IMR-90 (cell line): ENCODE data around the gene COL24A1. TPM values are rescaled to one million over a fixed set of nuclear protein-coding genes. Genes with fewer than 3 reads are reported as not detected.

ENCODE experiments used
- ATAC-seq: fragments of 200-7000 bp; cut with Tn5 transposase; 2 replicates; pipeline ENCODE4 v1.9.1; 2020; ENCODE audit warnings: low read depth, mild to moderate bottlenecking, moderate library complexity
- BruUV-seq: library from RNA; stranded (reverse); fragments of 400-500 nt; replicated peaks from 2 replicates; lab custom pipeline; 2021; lab: Mats Ljungman, UMichigan
- CTCF ChIA-PET: fragments of 300-600 bp; formaldehyde crosslinking; extraction: SDS; loops from one replicate; lab custom pipeline; 2021; ENCODE audit warnings: antibody characterized with exemption; lab: Yijun Ruan, JAX
- POLR2A ChIA-PET: fragments of 300-600 bp; sonication (Branson Sonifier 250); formaldehyde crosslinking; loops from one replicate; lab custom pipeline; 2022; ENCODE audit warnings: antibody characterized with exemption; ENCODE audit not compliant: unreplicated experiment; lab: Charles Lee
- DNase-seq: peaks from one replicate; pipeline ENCODE4 v3.0.0; 2013
- H2AFZ ChIP-seq: replicated peaks from 2 replicates; pipeline ENCODE3; 2013; ENCODE audit warnings: low read length, mild to moderate bottlenecking; ENCODE audit not compliant: poor library complexity
- H2AK5ac ChIP-seq: 2 replicates; pipeline ENCODE4 v1.6.1; 2013; ENCODE audit warnings: low read depth, low read length, inconsistent platforms
- H2AK9ac ChIP-seq: replicated peaks from 2 replicates; pipeline ENCODE3; 2013; ENCODE audit warnings: mild to moderate bottlenecking, low read depth, low read length, moderate library complexity; ENCODE audit not compliant: poor library complexity
- H2BK120ac ChIP-seq: 2 replicates; pipeline ENCODE4 v1.6.1; 2013; ENCODE audit warnings: low read depth, low read length, inconsistent platforms
- H2BK15ac ChIP-seq: 3 replicates; pipeline ENCODE4 v1.6.1; 2013; ENCODE audit warnings: low read depth, low read length, inconsistent platforms
- H2BK20ac ChIP-seq: 2 replicates; pipeline ENCODE4 v1.6.1; 2013; ENCODE audit warnings: low read depth, mild to moderate bottlenecking, inconsistent platforms, low read length, moderate library complexity
- H2BK5ac ChIP-seq: 2 replicates; pipeline ENCODE4 v1.6.1; 2013; ENCODE audit warnings: mild to moderate bottlenecking, low read depth, low read length, inconsistent platforms; ENCODE audit not compliant: poor library complexity, severe bottlenecking
- H3K14ac ChIP-seq: replicated peaks from 2 replicates; pipeline ENCODE4 v1.6.1; 2013; ENCODE audit warnings: low read depth, low read length, inconsistent platforms
- H3K18ac ChIP-seq: 2 replicates; pipeline ENCODE4 v1.6.1; 2013; ENCODE audit warnings: low read depth, low read length, control low read depth
- H3K23ac ChIP-seq: 2 replicates; pipeline ENCODE4 v1.6.1; 2013; ENCODE audit warnings: low read depth, low read length, inconsistent platforms
- H3K27ac ChIP-seq: 2 replicates; pipeline ENCODE4 v1.5.1; 2013; ENCODE audit warnings: mild to moderate bottlenecking, control low read depth, low read length; ENCODE audit not compliant: insufficient read depth
- H3K27me3 ChIP-seq: 2 replicates; pipeline ENCODE4 v1.6.1; 2013; ENCODE audit warnings: low read length; ENCODE audit not compliant: control insufficient read depth, insufficient read depth
- H3K36me3 ChIP-seq: 2 replicates; pipeline ENCODE4 v1.6.1; 2013; ENCODE audit warnings: low read length, mixed read lengths; ENCODE audit not compliant: control insufficient read depth, insufficient read depth
- H3K4ac ChIP-seq: 2 replicates; pipeline ENCODE4 v1.6.1; 2013; ENCODE audit warnings: low read depth, low read length, inconsistent platforms
- H3K4me1 ChIP-seq: 2 replicates; pipeline ENCODE4 v1.6.1; 2013; ENCODE audit warnings: low read length, mixed read lengths; ENCODE audit not compliant: control insufficient read depth, insufficient read depth
- H3K4me2 ChIP-seq: 2 replicates; pipeline ENCODE4 v1.6.1; 2013; ENCODE audit warnings: low read depth, mild to moderate bottlenecking, control low read depth, low read length, moderate library complexity
- H3K4me3 ChIP-seq: 2 replicates; pipeline ENCODE4 v1.5.1; 2013; ENCODE audit warnings: low read depth, mild to moderate bottlenecking, control low read depth, low read length, moderate library complexity; ENCODE audit not compliant: insufficient read depth
- H3K56ac ChIP-seq: 2 replicates; pipeline ENCODE4 v1.6.1; 2013; ENCODE audit warnings: low read length, inconsistent platforms; ENCODE audit not compliant: insufficient read depth; ENCODE audit errors: extremely low read depth
- H3K79me1 ChIP-seq, 2 experiments: 2 replicates each; pipeline ENCODE4 v1.6.1; 2013; ENCODE audit warnings: low read length in 2 of 2, inconsistent platforms in 1 of 2, low read depth in 1 of 2
- H3K9ac ChIP-seq: 2 replicates; pipeline ENCODE4 v1.6.1; 2013; ENCODE audit warnings: low read depth, low read length, control low read depth
- H3K9me1 ChIP-seq: 2 replicates; pipeline ENCODE4 v1.6.1; 2013; ENCODE audit warnings: low read length, inconsistent platforms; ENCODE audit not compliant: insufficient read depth
- H3K9me3 ChIP-seq: 2 replicates; pipeline ENCODE4 v1.6.1; 2013; ENCODE audit warnings: low read length; ENCODE audit not compliant: control insufficient read depth, insufficient read depth
- H4K20me1 ChIP-seq: 2 replicates; pipeline ENCODE4 v1.6.1; 2013; ENCODE audit warnings: low read length, inconsistent platforms; ENCODE audit not compliant: insufficient read depth
- H4K5ac ChIP-seq: 2 replicates; pipeline ENCODE4 v1.6.1; 2013; ENCODE audit warnings: mild to moderate bottlenecking, low read depth, low read length, control low read depth
- H4K8ac ChIP-seq, 2 experiments: 2 replicates each; pipeline ENCODE4 v1.6.1; 2013; ENCODE audit warnings: low read depth in 2 of 2, low read length in 2 of 2, control low read depth in 1 of 2, inconsistent platforms in 1 of 2
- H4K91ac ChIP-seq: 2 replicates; pipeline ENCODE4 v1.6.1; 2013; ENCODE audit warnings: low read depth, low read length, inconsistent platforms; ENCODE audit not compliant: insufficient read depth
- CEBPB ChIP-seq: IDR thresholded peaks from 2 replicates; pipeline ENCODE4 v1.6.1; 2012; ENCODE audit warnings: low read depth, low read length, improper control_type of control experiment
- MXI1 ChIP-seq: IDR thresholded peaks from 2 replicates; pipeline ENCODE4 v1.6.1; 2012; ENCODE audit warnings: low read depth, mild to moderate bottlenecking, low read length, moderate library complexity, borderline replicate concordance
- RCOR1 ChIP-seq: IDR thresholded peaks from 2 replicates; pipeline ENCODE4 v1.6.1; 2012; ENCODE audit warnings: mild to moderate bottlenecking, low read length, improper control_type of control experiment; ENCODE audit not compliant: insufficient replicate concordance
- RFX5 ChIP-seq: IDR thresholded peaks from 2 replicates; pipeline ENCODE4 v1.8.0; 2012; ENCODE audit warnings: low read depth, mild to moderate bottlenecking, low read length, moderate library complexity
- WGBS, 2 experiments: methylation state at CpG; one replicate each; pipeline versions ENCODE4 v1.1.5 to v1.1.7; 2013; ENCODE audit warnings: missing lambda C conversion rate in 2 of 2; ENCODE audit not compliant: insufficient read length in 1 of 2; ENCODE audit errors: extremely low coverage in 2 of 2; 5-methylcytosine and 5-hydroxymethylcytosine counted together
- dilution Hi-C: fragments of 300-500 bp; cut with HindIII; formaldehyde crosslinking; loops from one replicate; pipeline ENCODE4 v1.14.3; 2018; ENCODE audit warnings: low sequenced_read_pairs; ENCODE audit not compliant: unreplicated experiment
- in situ Hi-C: fragments of 300-500 bp; cut with MboI; formaldehyde crosslinking; loops from 3 replicates; pipeline ENCODE4 v1.14.3; 2019; ENCODE audit warnings: low sequenced_read_pairs, inconsistent platforms, mixed read lengths
- intact Hi-C: fragments of 100-400 bp; cut with micrococcal nuclease; formaldehyde crosslinking; loops from 2 replicates; pipeline ENCODE4 v1.10.0; 2022
- polyA plus RNA-seq, 3 experiments: library from polyadenylated mRNA; depleted of rRNA; stranded (reverse); fragments of >200 nt; gene quantifications; 2 replicates each; pipeline ENCODE4 v1.2.3, GENCODE V29; 2012; ENCODE audit warnings: low replicate concordance in 1 of 3
- total RNA-seq: library from RNA; depleted of rRNA; stranded (reverse); fragments of >200 nt; gene quantifications from 2 replicates; pipeline ENCODE4 v1.2.3, GENCODE V29; 2012

COL24A1 gene
- total and polyA plus RNA-seq, 2 of the 4 experiments (the other 2 are of a cell fraction) = 1.4 to 2.2 TPM

- Histone ChIP-seq H2BK120ac (no peak overlapping the region; the same call in 1 of the 2 replicates), H4K20me1 (no peaks in the 10 kb centered on the region), H3K27ac (no peak overlapping the region), H3K9me1 (no peaks in the 10 kb centered on the region), H3K18ac (no peak overlapping the region), H3K9ac (no peak overlapping the region), H3K79me1 (no peaks in the 10 kb centered on the region), H3K27me3 (no peaks in the 10 kb centered on the region), H2AK5ac (no peak overlapping the region), H4K8ac (no peak overlapping the region), H2BK15ac (no peak overlapping the region), H3K4ac (no peak overlapping the region), H3K14ac (0 out of 2 replicates have a peak overlapping the region, but pooled peaks have one; percentile 32), H3K9me3 (no peaks in the 10 kb centered on the region), H3K4me1 (no peaks in the 10 kb centered on the region), H2BK5ac (no peak overlapping the region), H2AFZ (peak overlapping the region; percentile 36), H3K4me2 (no peak overlapping the region), H3K36me3 (no peaks in the 10 kb centered on the region), H3K23ac (no peak overlapping the region), H4K5ac (no peak overlapping the region), H3K4me3 (no peak overlapping the region), H3K56ac (no peak overlapping the region), H2BK20ac (no peak overlapping the region), H2AK9ac (no peak overlapping the region), H4K91ac (no peak overlapping the region; the same call in 1 of the 2 replicates)
- intact Hi-C loops (no loop called here), dilution Hi-C loops (no loop called here), in situ Hi-C loops (no loop called here)
- no TSS peak for BruUV-seq
- DNase-seq (peak; percentile 55), ATAC-seq (peak; percentile 53)
- WGBS, 2 experiments = no CpG with 5 or more reads among the region's 4 CpGs
- peak; percentile 19; the same call in 1 of the 2 replicates for TF ChIP-seq CEBPB
- no peak for TF ChIP-seq MXI1
- no peak for TF ChIP-seq RCOR1
- no peak for TF ChIP-seq RFX5
- CTCF ChIA-PET = no interaction called here
- POLR2A ChIA-PET = no interaction called here
Measured at GRCh38 chr1:86191958-86192357, 35.4 kb upstream of the COL24A1 start.
